HG03025 (cell line): ENCODE results near the gene SPDYE18.
"Not testable (repeated sequence)": the region's sequence is repeated elsewhere in the genome, so short reads cannot be mapped to it uniquely, and the experiment has no call there.

Source experiments
- ATAC-seq: cut with Tn5 transposase; IDR thresholded peaks from one replicate; pipeline ENCODE4 v1.9.1; 2021; ENCODE audit warnings: mild to moderate bottlenecking, moderate library complexity; ENCODE audit not compliant: unreplicated experiment, low FRiP score

Gene SPDYE18, protein sequence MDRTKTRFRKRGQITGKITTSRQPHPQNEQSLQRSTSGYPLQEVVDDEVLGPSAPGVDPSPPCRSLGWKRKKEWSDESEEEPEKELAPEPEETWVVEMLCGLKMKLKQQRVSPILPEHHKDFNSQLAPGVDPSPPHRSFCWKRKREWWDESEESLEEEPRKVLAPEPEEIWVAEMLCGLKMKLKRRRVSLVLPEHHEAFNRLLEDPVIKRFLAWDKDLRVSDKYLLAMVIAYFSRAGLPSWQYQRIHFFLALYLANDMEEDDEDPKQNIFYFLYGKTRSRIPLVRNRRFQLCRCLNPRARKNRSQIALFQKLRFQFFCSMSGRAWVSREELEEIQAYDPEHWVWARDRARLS

DNA sequence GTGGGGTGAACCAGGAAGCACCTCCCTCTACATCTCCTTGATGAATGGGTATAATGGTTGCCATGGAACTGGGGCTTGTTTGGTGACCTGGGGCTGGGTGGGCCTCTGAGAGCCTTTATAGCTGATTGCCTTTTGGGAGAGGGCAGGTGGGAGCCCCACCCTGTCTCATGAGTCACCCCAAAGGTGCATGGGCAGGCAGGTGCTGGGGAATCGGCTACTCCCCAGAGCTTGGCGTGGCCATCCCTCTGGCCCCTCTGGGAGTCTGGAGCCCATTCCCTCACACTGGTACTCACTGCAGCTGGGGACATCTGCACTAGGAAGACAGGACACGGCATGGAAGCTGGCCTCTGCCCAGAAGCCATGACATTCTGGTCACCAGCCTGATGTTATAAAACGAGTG, at the start of gene SPDYE18:
TSS of gene SPDYE18 (minus strand) at position 2 of the 400 bp plus-strand sequence. CDS start 2,046 bp downstream, outside the sequence.
- not testable (repeated sequence) for ATAC-seq

DNA sequence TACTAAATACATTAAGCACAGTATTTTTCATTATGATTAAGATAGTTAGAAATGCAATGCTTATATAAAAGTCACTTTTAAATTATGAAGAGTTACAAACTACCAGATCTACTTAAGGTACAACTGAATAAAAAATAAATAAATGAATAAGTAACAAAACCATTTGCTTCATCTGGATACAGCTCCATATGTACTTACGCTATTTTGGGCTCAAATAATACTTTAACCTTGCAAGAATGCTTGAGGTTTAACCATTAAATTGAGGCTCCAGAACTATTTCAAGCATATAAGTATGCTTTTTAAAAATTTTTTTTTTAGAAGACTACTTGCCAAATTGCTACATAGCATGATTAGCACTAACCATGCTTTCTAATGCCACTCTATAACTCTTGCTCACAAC, 46.0 kb upstream of the SPDYE18 start:
- not testable (repeated sequence) for ATAC-seq

- not testable (repeated sequence) for ATAC-seq
Measured at GRCh38 chr7:77107659-77108058, 45.3 kb upstream of the SPDYE18 start.

DNA sequence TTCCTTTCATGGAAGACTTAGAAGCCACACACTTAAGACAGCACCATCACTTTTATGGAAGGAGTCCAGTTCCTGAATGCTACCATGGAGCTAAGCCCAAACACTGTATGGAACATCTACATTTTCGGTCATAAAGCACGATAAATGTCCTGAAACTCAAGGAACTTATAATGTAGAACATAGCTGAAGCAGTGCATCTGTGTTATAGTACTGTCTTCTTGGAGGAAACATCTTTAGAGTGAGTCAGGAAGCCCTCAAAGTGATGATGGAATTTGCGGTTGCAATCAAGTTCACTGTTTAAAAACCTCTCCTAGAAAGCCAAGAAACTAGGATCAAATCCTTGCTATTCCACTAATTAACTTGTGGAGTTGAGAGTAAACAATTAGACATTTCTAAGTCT, 43.5 kb upstream of the SPDYE18 start:
- ATAC-seq = not testable (repeated sequence)

DNA sequence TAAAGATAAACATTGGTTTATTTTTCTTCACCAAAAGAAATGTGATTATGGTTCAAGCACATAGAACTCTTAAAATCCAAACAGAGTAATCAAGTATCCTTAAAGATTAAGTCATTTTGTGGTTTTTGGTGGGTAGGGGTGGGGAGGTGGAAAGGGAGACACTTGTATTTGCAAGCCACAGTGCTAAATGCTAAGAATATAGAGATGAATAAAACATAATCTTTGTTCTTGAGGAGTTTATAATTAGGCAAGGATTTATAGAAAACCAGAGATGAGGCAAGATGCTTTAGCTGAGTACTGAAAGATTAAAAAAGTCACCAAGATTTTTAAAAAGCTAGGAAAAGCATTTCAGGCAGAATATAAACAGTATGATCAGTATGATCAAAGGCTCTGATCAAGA, 40.3 kb upstream of the SPDYE18 start:
- not testable (repeated sequence) for ATAC-seq

DNA sequence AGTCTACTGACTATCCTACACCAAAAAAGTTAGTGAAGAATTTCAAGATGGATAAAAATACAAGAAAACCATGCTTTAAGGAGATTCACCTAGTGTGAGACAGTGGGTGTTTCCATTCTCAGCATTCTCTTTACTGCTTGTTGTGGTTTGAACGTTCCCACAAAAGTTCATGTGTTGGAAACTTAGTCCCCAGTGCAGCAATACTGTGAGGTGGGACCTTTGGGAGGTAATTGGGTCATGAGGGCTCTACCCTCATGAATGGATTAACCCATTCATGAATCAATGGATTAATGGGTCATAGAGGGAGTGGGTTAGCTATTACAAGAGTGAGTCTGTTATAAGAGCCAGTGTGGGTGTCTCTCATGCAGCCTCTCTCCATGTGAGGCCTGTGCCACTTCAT, 38.8 kb upstream of the SPDYE18 start:
- not testable (repeated sequence) for ATAC-seq

GRCh38 chr7:77100501-77100900, 38.1 kb upstream of the SPDYE18 start:
- ATAC-seq = not testable (repeated sequence)

- ATAC-seq = not testable (repeated sequence)
Measured at GRCh38 chr7:77092301-77092700, 29.9 kb upstream of the SPDYE18 start.

DNA sequence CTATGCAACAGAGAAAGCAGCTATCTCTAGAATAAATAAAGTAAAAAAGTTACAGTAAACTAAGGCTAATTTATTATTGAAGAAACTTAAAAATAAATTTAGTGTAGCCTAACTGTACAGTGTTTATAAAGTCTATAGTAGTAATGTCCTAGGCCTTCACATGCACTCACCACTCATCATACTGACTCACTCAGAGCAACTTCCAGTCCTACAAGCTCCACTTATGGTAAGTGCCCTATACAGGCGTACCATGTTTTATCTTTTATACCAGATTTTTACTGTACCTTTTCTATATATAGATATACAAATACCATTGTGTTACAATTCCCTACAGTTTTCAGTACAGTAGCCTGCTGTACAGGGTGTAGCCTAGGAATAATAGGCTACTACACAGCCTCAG, 19.8 kb upstream of the SPDYE18 start:
- not testable (repeated sequence) for ATAC-seq

GRCh38 chr7:77080236-77080635, 17.9 kb upstream of the SPDYE18 start:
- not testable (repeated sequence) for ATAC-seq

- not testable (repeated sequence) for ATAC-seq
Measured at GRCh38 chr7:77079624-77080023, 17.3 kb upstream of the SPDYE18 start.

DNA sequence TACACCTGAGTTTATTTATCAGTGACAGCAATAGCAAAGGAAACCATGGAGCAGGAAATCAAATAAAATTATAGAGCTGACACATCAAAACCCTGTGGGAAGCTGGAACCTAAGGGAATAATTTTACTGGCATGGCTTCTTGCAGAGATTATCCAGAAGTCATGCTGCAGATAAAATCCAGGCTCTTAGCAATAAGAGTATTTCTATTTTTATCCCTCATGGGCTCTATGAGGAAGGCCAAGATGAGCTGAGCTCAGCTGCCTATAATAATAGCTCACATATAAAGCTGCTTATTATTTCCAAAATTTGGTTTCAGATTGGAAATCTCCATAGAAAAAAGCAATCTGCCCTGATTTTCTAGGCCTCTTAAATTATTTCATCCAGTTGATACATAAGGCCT, 16.8 kb upstream of the SPDYE18 start:
- not testable (repeated sequence) for ATAC-seq

DNA sequence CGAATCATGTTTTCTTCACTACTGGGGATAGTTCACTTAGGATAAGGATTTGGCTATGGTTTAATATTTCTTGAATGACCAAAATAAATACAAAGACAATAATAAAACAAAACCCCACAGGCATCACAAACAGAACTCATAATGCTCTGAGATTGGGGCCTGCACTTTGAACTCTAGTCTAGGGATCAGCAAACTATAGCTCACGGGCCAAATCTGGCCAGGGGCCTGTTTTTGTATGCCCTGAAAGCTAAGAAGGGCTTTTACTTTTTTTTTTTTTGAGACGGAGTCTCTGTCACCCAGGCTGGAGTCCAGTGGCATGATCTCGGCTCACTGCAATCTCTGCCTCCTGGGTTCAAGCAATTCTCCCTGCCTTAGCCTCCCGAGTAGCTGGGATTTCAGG, 14.7 kb upstream of the SPDYE18 start:
- not testable (repeated sequence) for ATAC-seq

GRCh38 chr7:77074786-77075396, 12.5 kb upstream of the SPDYE18 start:
- not testable (repeated sequence) for ATAC-seq

GRCh38 chr7:77071108-77071507, 8.8 kb upstream of the SPDYE18 start:
- not testable (repeated sequence) for ATAC-seq

DNA sequence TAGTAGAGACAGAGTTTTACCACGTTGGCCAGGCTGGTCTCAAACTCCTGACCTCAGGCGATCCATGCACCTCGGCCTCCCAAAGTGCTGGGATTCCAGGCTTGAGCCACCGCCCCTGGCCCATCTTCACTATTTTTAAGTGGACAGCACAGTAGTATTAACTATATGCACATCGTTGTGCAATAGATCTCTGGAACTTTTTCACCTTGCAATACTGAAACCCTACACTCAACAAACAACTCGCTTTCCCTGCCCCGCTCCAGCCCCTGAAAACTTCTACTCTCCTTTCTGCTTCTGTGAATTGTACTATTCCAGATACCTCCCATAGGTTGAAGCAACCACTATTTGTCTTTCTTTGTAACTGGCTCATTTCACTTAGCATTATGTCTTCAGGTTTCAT, 3.5 kb upstream of the SPDYE18 start:
- ATAC-seq = not testable (repeated sequence)

DNA sequence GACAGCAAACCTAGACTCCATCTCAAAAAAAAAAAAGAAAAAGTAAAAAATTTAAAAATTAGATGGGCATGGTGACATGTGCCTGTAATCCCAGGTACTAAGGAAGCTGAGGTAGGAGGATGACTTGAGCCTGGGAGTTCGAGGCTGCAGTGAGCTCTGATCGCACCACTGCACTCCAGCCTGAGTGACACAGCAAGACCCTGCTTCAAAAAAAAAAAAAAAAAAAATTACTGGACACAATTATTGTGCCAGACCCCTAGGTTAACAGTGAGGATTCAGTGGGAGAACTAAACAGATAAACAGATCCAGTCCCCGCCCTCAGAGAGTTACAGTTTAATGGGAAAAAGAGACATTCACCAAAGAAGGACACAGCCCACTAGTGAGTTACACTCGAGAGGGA, 1.4 kb upstream of the SPDYE18 start:
- ATAC-seq = not testable (repeated sequence)

DNA sequence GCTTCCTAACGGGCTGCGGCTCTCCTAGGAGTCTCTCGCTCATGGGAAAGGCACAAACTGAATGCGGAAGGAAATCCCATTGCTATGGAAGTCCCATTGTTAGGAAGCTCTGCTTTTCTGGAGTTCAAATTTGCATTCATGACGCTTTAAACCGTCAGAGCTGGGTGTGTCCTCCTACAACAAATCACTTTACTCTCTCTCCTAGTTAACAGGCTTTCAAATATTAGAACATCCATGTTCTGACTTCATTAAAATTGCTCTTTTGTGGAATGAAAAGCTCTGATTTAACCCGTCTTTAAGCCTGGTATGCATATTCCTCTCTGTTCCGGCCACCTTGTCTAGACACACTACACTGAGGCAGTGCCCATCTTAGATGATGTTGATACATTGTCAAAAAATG, 30.1 kb downstream of the SPDYE18 start, which contains the start of gene SPDYE17:
TSS of gene SPDYE17 (minus strand) at position 101 of the 400 bp plus-strand sequence. CDS start 1,791 bp downstream, outside the sequence.
- not testable (repeated sequence) for ATAC-seq

- not testable (repeated sequence) for ATAC-seq
Measured at GRCh38 chr7:77026349-77026748, 36.0 kb downstream of the SPDYE18 start.

GRCh38 chr7:77010074-77010680, 52.2 kb downstream of the SPDYE18 start:
- not testable (repeated sequence) for ATAC-seq

- ATAC-seq = not testable (repeated sequence)
Measured at GRCh38 chr7:77008000-77008399, 54.4 kb downstream of the SPDYE18 start.
